Lung (tissue), 12 donors: Measurements from ENCODE around the gene CTCFL. TPM values are rescaled to one million over a fixed set of nuclear protein-coding genes. Genes with fewer than 3 reads are reported as not detected.

Source experiments
- ATAC-seq: fragments of 200-7000 bp; cut with Tn5 transposase; one replicate; pipeline ENCODE4 v1.9.1; 2020; ENCODE audit warnings: moderate number of reproducible peaks; ENCODE audit not compliant: insufficient read depth, low FRiP score
- DNase-seq, 3 donors: peaks; one replicate each; pipeline ENCODE4 v3.0.0-alpha.2; 2013 to 2017
- H3K27ac ChIP-seq, 2 donors: one replicate each; pipeline ENCODE4 v1.5.1; 2013; ENCODE audit warnings: mild to moderate bottlenecking in 2 of 2, moderate library complexity in 2 of 2, control low read depth in 1 of 2, inconsistent platforms in 1 of 2, low read depth in 1 of 2, low read length in 1 of 2
- H3K27me3 ChIP-seq, 3 donors: one replicate each; pipeline ENCODE4 v1.5.1; 2013; ENCODE audit warnings: low read length in 2 of 3; ENCODE audit not compliant: control insufficient read depth in 3 of 3, insufficient read depth in 3 of 3
- H3K36me3 ChIP-seq, 4 donors: one replicate each; pipeline ENCODE4 v1.5.1; 2013; ENCODE audit warnings: low read length in 4 of 4, mild to moderate bottlenecking in 1 of 4, moderate library complexity in 1 of 4; ENCODE audit not compliant: control insufficient read depth in 4 of 4, insufficient read depth in 4 of 4
- H3K4me1 ChIP-seq, 5 donors: one replicate each; pipeline ENCODE4 v1.5.1; 2013; ENCODE audit warnings: low read length in 5 of 5, mild to moderate bottlenecking in 2 of 5, moderate library complexity in 1 of 5; ENCODE audit not compliant: control insufficient read depth in 5 of 5, insufficient read depth in 5 of 5
- H3K4me3 ChIP-seq: one replicate; pipeline ENCODE4 v1.5.1; 2013; ENCODE audit warnings: mild to moderate bottlenecking, control low read depth, moderate library complexity
- H3K9ac ChIP-seq, 2 donors: one replicate each; pipeline ENCODE4 v1.5.1; 2013; ENCODE audit warnings: low read length in 2 of 2, control low read depth in 1 of 2; ENCODE audit not compliant: insufficient read depth in 1 of 2
- H3K9me3 ChIP-seq, 4 donors: one replicate each; pipeline ENCODE4 v1.5.1; 2013; ENCODE audit warnings: low read length in 3 of 4, mild to moderate bottlenecking in 1 of 4, moderate library complexity in 1 of 4; ENCODE audit not compliant: control insufficient read depth in 4 of 4, insufficient read depth in 3 of 4
- WGBS, 2 donors: extraction: QIAGEN DNeasy Blood & Tissue Kit; methylation state at CpG; one replicate each; pipeline ENCODE4 v1.1.7; 2013; 5-methylcytosine and 5-hydroxymethylcytosine counted together
- polyA plus RNA-seq, 2 donors: library from polyadenylated mRNA; stranded (reverse); fragments of 200-250 nt; gene quantifications; one replicate each; pipeline ENCODE4 v1.2.1, GENCODE V29; 2013
- total RNA-seq, 2 donors: library from RNA; depleted of rRNA in 1 of 2; stranded (reverse); fragments of >200 nt in 1 of 2; gene quantifications; one replicate each; pipeline ENCODE4 v1.2.1, GENCODE V29; 2014 to 2021
- TF ChIP-seq, protein P1 (sequence below): IDR thresholded peaks from 2 replicates; pipeline ENCODE4 v1.5.1; 2012; ENCODE audit warnings: mild to moderate bottlenecking; ENCODE audit errors: control extremely low read depth, extremely low read depth
- donor health status: control.
- donor health status: control.
- donor health status: Bipolar disorder and iron deficiency.
- donor health status: healthy.
- donor health status: DM: yes; HTN: yes; CAD: no.

CTCFL gene
- total and polyA plus RNA-seq, 4 donors, result 0.02 TPM; not detected in 3

GRCh38 chr20:57526087-57526884 lies 1.3 kb upstream of the CTCFL start:
- ATAC-seq, result no peak
- H3K4me3 ChIP-seq, result no peak overlapping the region
- peaks cover 0 to 3% (median 0%) of the 10 kb centered on the region in 5 donors for H3K4me1 ChIP-seq
- no peak overlapping the region for H3K9ac ChIP-seq
- no peak overlapping the region for H3K27ac ChIP-seq
- TF ChIP-seq, protein P1, sequence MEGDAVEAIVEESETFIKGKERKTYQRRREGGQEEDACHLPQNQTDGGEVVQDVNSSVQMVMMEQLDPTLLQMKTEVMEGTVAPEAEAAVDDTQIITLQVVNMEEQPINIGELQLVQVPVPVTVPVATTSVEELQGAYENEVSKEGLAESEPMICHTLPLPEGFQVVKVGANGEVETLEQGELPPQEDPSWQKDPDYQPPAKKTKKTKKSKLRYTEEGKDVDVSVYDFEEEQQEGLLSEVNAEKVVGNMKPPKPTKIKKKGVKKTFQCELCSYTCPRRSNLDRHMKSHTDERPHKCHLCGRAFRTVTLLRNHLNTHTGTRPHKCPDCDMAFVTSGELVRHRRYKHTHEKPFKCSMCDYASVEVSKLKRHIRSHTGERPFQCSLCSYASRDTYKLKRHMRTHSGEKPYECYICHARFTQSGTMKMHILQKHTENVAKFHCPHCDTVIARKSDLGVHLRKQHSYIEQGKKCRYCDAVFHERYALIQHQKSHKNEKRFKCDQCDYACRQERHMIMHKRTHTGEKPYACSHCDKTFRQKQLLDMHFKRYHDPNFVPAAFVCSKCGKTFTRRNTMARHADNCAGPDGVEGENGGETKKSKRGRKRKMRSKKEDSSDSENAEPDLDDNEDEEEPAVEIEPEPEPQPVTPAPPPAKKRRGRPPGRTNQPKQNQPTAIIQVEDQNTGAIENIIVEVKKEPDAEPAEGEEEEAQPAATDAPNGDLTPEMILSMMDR, result no peak
- no peaks in the 10 kb centered on the region for H3K9me3 ChIP-seq
- H3K36me3 ChIP-seq, result no peaks in the 10 kb centered on the region
- WGBS, 2 donors, result 69 to 83% methylated on average over 17 of the region's 17 CpGs
- no peak for DNase-seq
- H3K27me3 ChIP-seq, result no peaks in the 10 kb centered on the region

- H3K4me3 ChIP-seq, result no peak overlapping the region
- ATAC-seq (no peak), DNase-seq (no peak)
- TF ChIP-seq, protein P1, result no peak
- no peaks in the 10 kb centered on the region for H3K27me3 ChIP-seq
- 41 to 46% methylated on average over 7 to 10 of the region's 10 CpGs for WGBS, 2 donors
- no peak overlapping the region for H3K27ac ChIP-seq
- no peak overlapping the region for H3K9ac ChIP-seq
- H3K36me3 ChIP-seq, result no peaks in the 10 kb centered on the region
- H3K9me3 ChIP-seq, result no peaks in the 10 kb centered on the region
- H3K4me1 ChIP-seq, result peaks cover 0 to 3% (median 0%) of the 10 kb centered on the region in 5 donors
Measured at GRCh38 chr20:57525328-57526086, 567 bp upstream of the CTCFL start.

DNA sequence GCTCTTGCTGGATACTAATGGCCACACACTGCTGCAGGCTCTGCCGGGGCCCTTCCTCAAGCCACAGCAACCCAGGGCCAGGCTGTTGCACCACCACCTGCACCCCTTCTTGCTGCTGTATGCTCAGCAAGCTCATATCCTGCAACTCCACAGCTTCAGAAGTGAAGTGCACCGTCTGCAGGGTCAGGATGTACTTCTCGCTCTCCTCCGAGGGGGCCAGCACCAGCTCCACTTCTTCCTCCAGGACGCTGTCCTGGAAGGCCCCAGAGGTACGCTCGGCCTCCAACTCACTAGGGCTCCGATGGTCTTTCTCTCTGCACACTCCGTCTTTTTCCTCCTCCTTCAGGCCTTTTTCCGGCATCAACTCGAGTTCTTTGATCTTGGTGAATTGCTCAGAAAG lies 1.2 kb downstream of the CTCFL start:
- no peaks in the 10 kb centered on the region for H3K36me3 ChIP-seq
- no peak overlapping the region for H3K27ac ChIP-seq
- no peaks in the 10 kb centered on the region for H3K27me3 ChIP-seq
- H3K9ac ChIP-seq, result no peak overlapping the region
- no peak overlapping the region for H3K4me3 ChIP-seq
- 89 to 95% methylated on average over 11 of the region's 11 CpGs for WGBS, 2 donors
- H3K4me1 ChIP-seq, result peaks cover 0 to 3% (median 0%) of the 10 kb centered on the region in 5 donors
- TF ChIP-seq, protein P1, result no peak
- no peaks in the 10 kb centered on the region for H3K9me3 ChIP-seq
- DNase-seq, result no peak
- ATAC-seq, result no peak
